K562 (cell line): Measurements from ENCODE around the gene REM2. TPM values are rescaled to one million over a fixed set of nuclear protein-coding genes. Genes with fewer than 3 reads are reported as not detected.
A peak's percentile ranks its signal among the peaks of the same experiment; 100 is the strongest.

Experiments
- ATF3 ChIP-seq, 2 experiments: fragments of 450-650 bp in 1 of 2; sonication (generic) in 1 of 2; formaldehyde crosslinking in 1 of 2; IDR thresholded peaks in 1 of 2; conservative IDR thresholded peaks in 1 of 2; 2 replicates each; pipeline versions ENCODE4 v1.6.1 to v1.8.1; 2016 to 2023; ENCODE audit warnings: mild to moderate bottlenecking in 2 of 2, moderate library complexity in 2 of 2, inconsistent platforms in 1 of 2, missing genetic modification reagents in 1 of 2
- BCL6 ChIP-seq: fragments of 250-450 bp; sonication (Bioruptor Pico); IDR thresholded peaks from 2 replicates; pipeline ENCODE4 v1.4.0; 2020
- EP400 ChIP-seq: fragments of 450-650 bp; IDR thresholded peaks from 2 replicates; pipeline ENCODE4 v1.6.1; 2017; ENCODE audit warnings: antibody characterized with exemption, mild to moderate bottlenecking, moderate library complexity
- ETV1 ChIP-seq: fragments of 450-650 bp; conservative IDR thresholded peaks from 2 replicates; pipeline ENCODE4 v1.6.1; 2016; ENCODE audit warnings: missing genetic modification characterization, control low read depth, low read depth, missing compliant biosample characterization
- ETV6 ChIP-seq, 3 experiments: fragments of 150-350 bp in 1 of 3; sonication (generic) in 1 of 3; formaldehyde crosslinking in 1 of 3; IDR thresholded peaks; 2 replicates each; pipeline versions ENCODE4 v1.6.1 to v1.8.0; 2014 to 2022; ENCODE audit warnings: borderline replicate concordance in 2 of 3, low read depth in 2 of 3, antibody characterized with exemption in 1 of 3, low read length in 1 of 3, mild to moderate bottlenecking in 1 of 3, missing genetic modification reagents in 1 of 3
- KAT8 ChIP-seq: fragments of 450-650 bp; IDR thresholded peaks from 2 replicates; pipeline ENCODE4 v1.6.1; 2016; ENCODE audit warnings: low read depth, mild to moderate bottlenecking
- LCOR ChIP-seq: sonication (generic); formaldehyde crosslinking; IDR thresholded peaks from 2 replicates; pipeline ENCODE4 v1.8.0; 2022; ENCODE audit warnings: mild to moderate bottlenecking, missing genetic modification reagents
- NFE2L1 ChIP-seq: fragments of 450-650 bp; IDR thresholded peaks from 2 replicates; pipeline ENCODE4 v1.6.1; 2016; ENCODE audit warnings: missing genetic modification characterization, low read depth, mild to moderate bottlenecking, missing compliant biosample characterization, moderate library complexity, borderline replicate concordance
- PML ChIP-seq: IDR thresholded peaks from 2 replicates; pipeline ENCODE4 v1.6.1; 2012; ENCODE audit warnings: low read length, inconsistent platforms
- POU5F1 ChIP-seq: fragments of 150-350 bp; IDR thresholded peaks from 2 replicates; pipeline ENCODE4 v1.6.1; 2014; ENCODE audit warnings: borderline replicate concordance, low read length, low read depth, mild to moderate bottlenecking; ENCODE audit not compliant: partially characterized antibody
- RHOXF2B ChIP-seq: fragments of 250-450 bp; sonication (Bioruptor Pico); conservative IDR thresholded peaks from 2 replicates; pipeline ENCODE4 v1.5.1; 2021
- SETDB1 ChIP-seq: IDR thresholded peaks from one replicate; pipeline ENCODE4 v1.6.1; 2012; ENCODE audit warnings: low read length, control low read depth, inconsistent platforms
- SIX5 ChIP-seq, 2 experiments: IDR thresholded peaks; 2 replicates each; pipeline ENCODE4 v1.6.1; 2011; ENCODE audit warnings: low read length in 2 of 2, borderline replicate concordance in 1 of 2, low read depth in 1 of 2, mild to moderate bottlenecking in 1 of 2, moderate library complexity in 1 of 2; ENCODE audit not compliant: insufficient read depth in 1 of 2
- SLC30A9 ChIP-seq: fragments of 250-450 bp; sonication (Bioruptor Pico); IDR thresholded peaks from 2 replicates; pipeline ENCODE4 v1.8.0; 2022; ENCODE audit warnings: mild to moderate bottlenecking, moderate library complexity
- ZC3H8 ChIP-seq: fragments of 450-650 bp; IDR thresholded peaks from 2 replicates; pipeline ENCODE4 v1.6.1; 2017
- polyA plus RNA-seq, 8 experiments: library from polyadenylated mRNA; depleted of rRNA in 4 of 8; stranded (reverse) in 5 of 8; unstranded in 3 of 8; fragments of >200 nt; fragmentation: Nextera tagmentation in 2 of 8; fragmentation: Illumina TruSeq in 1 of 8; extraction: Ambion mirVana in 2 of 8; extraction: Trizol in 1 of 8; gene quantifications; 2 replicates each; pipeline versions ENCODE4 v1.2.1 to v1.2.3, GENCODE V29; 2011 to 2014; ENCODE audit warnings: inconsistent platforms in 1 of 8, missing spikeins in 1 of 8
- total RNA-seq, 7 experiments: library from RNA; depleted of rRNA in 6 of 7; stranded (reverse); fragments of >200 nt in 6 of 7; fragmentation: Illumina TruSeq in 2 of 7; extraction: Trizol in 2 of 7; gene quantifications; 2 replicates each; pipeline versions ENCODE4 v1.2.1 to v1.2.3, GENCODE V29; 2011 to 2021; ENCODE audit warnings: low replicate concordance in 1 of 7
- TF ChIP-seq, protein P1 (sequence below): sonication (generic); formaldehyde crosslinking; IDR thresholded peaks from 2 replicates; pipeline ENCODE4 v1.8.1; 2023; ENCODE audit warnings: mild to moderate bottlenecking, missing genetic modification reagents
- TF ChIP-seq, protein P2 (sequence below): fragments of 200-800 bp; sonication (Bioruptor generic); IDR thresholded peaks from 2 replicates; pipeline ENCODE4 v1.6.1; 2017; ENCODE audit warnings: missing genetic modification characterization, missing compliant biosample characterization
- TF ChIP-seq, protein P3 (sequence below): fragments of 250-450 bp; sonication (Bioruptor Pico); IDR thresholded peaks from 2 replicates; pipeline ENCODE4 v1.4.0; 2020; ENCODE audit warnings: mild to moderate bottlenecking, moderate library complexity

REM2 gene
- total and polyA plus RNA-seq, 9 of the 15 experiments (the other 6 are each of a cell fraction or from before 2014, with no cell fraction given) = 0.18 to 1.0 (median 0.38) TPM

DNA sequence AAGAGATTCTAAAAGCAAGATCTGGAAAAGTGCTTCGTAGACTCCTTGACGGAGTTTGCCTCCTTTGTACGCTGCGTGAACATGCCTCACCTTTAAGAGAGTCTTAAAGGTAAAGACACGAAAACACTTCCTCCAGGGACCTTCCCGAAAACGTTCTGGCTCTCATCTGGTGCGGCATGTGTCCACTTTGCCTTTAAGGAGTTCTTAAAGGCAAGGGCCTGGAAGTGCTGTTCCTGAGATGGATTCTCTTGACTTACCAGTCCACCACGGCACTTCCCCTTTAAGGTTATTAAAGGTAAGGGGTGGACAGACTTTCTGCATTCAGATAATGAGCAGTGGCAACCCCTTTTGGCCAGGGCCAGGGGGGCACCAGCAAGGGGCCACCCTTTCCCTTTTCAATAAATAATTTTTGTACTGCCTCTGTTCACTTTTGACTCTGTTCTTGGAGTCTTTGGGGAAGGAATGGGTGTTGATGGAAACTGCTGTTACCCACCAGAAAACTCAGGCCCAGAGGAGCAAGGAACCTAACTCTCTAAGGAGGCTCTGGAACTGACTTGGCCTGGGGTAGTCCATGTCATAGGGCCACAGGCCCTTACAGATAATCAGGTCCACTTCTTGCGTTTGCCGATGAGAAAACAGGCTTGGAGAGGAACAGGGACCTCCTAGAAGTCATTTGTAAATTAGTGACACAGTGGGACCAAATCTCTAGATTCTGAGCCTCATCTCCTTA, 4.4 kb downstream of the REM2 start (continued):
- TF ChIP-seq SLC30A9 = no peak
- TF ChIP-seq ZC3H8 = no peak
- TF ChIP-seq POU5F1 = peak; percentile 14
- TF ChIP-seq SETDB1 = no peak
- no peak for TF ChIP-seq KAT8
- TF ChIP-seq, protein P1, sequence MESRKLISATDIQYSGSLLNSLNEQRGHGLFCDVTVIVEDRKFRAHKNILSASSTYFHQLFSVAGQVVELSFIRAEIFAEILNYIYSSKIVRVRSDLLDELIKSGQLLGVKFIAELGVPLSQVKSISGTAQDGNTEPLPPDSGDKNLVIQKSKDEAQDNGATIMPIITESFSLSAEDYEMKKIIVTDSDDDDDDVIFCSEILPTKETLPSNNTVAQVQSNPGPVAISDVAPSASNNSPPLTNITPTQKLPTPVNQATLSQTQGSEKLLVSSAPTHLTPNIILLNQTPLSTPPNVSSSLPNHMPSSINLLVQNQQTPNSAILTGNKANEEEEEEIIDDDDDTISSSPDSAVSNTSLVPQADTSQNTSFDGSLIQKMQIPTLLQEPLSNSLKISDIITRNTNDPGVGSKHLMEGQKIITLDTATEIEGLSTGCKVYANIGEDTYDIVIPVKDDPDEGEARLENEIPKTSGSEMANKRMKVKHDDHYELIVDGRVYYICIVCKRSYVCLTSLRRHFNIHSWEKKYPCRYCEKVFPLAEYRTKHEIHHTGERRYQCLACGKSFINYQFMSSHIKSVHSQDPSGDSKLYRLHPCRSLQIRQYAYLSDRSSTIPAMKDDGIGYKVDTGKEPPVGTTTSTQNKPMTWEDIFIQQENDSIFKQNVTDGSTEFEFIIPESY = no peak
- peak in 1 of 2 experiments; percentile 98; a peak in 2 of 4 replicates for TF ChIP-seq ETV6 (IDR thresholded peaks at IDR 0.05; ENCODE audit: borderline replicate concordance in 1 of 2, low read depth in 2 of 2, low read length in 1 of 2)
- no peak for TF ChIP-seq ETV6 (CRISPR knock-in tag; IDR thresholded peaks at IDR 0.05; ENCODE audit: borderline replicate concordance)
- 0 out of 2 replicates have a peak, but pooled peaks have one; percentile 1 for TF ChIP-seq LCOR (CRISPR knock-in tag)
- TF ChIP-seq ETV1 (tag) = no peak
- TF ChIP-seq RHOXF2B (CRISPR knock-in tag) = no peak
- TF ChIP-seq EP400 = peak; percentile 24
- no peak for TF ChIP-seq BCL6
- TF ChIP-seq NFE2L1 = no peak
- TF ChIP-seq, protein P2, sequence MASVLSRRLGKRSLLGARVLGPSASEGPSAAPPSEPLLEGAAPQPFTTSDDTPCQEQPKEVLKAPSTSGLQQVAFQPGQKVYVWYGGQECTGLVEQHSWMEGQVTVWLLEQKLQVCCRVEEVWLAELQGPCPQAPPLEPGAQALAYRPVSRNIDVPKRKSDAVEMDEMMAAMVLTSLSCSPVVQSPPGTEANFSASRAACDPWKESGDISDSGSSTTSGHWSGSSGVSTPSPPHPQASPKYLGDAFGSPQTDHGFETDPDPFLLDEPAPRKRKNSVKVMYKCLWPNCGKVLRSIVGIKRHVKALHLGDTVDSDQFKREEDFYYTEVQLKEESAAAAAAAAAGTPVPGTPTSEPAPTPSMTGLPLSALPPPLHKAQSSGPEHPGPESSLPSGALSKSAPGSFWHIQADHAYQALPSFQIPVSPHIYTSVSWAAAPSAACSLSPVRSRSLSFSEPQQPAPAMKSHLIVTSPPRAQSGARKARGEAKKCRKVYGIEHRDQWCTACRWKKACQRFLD (CRISPR knock-in tag) = no peak
- TF ChIP-seq ATF3 (IDR thresholded peaks at IDR 0.05) = no peak
- no peak for TF ChIP-seq ATF3 (CRISPR knock-in tag; conservative IDR thresholded peaks at IDR 0.05)
- TF ChIP-seq, protein P3, sequence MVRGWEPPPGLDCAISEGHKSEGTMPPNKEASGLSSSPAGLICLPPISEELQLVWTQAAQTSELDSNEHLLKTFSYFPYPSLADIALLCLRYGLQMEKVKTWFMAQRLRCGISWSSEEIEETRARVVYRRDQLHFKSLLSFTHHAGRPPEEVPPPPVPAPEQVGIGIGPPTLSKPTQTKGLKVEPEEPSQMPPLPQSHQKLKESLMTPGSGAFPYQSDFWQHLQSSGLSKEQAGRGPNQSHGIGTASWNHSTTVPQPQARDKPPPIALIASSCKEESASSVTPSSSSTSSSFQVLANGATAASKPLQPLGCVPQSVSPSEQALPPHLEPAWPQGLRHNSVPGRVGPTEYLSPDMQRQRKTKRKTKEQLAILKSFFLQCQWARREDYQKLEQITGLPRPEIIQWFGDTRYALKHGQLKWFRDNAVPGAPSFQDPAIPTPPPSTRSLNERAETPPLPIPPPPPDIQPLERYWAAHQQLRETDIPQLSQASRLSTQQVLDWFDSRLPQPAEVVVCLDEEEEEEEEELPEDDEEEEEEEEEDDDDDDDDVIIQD (CRISPR knock-in tag) = no peak
- TF ChIP-seq PML = peak; percentile 52; the same call in 1 of the 2 replicates
- no peak for TF ChIP-seq SIX5 (IDR thresholded peaks at IDR 0.05; ENCODE audit: borderline replicate concordance in 1 of 2, insufficient read depth in 1 of 2, low read depth in 1 of 2, low read length in 2 of 2)
